Measurements from ENCODE around the gene ZFX. TPM values are rescaled to one million over a fixed set of nuclear protein-coding genes. Genes with fewer than 3 reads are reported as not detected.

Gene ZFX
- 8.7 to 12.4 TPM (median 10.0 TPM) in 5 replicates for total RNA-seq (2022; extraction: Qiagen RNA extraction; ENCODE audit: low read depth)

DNA sequence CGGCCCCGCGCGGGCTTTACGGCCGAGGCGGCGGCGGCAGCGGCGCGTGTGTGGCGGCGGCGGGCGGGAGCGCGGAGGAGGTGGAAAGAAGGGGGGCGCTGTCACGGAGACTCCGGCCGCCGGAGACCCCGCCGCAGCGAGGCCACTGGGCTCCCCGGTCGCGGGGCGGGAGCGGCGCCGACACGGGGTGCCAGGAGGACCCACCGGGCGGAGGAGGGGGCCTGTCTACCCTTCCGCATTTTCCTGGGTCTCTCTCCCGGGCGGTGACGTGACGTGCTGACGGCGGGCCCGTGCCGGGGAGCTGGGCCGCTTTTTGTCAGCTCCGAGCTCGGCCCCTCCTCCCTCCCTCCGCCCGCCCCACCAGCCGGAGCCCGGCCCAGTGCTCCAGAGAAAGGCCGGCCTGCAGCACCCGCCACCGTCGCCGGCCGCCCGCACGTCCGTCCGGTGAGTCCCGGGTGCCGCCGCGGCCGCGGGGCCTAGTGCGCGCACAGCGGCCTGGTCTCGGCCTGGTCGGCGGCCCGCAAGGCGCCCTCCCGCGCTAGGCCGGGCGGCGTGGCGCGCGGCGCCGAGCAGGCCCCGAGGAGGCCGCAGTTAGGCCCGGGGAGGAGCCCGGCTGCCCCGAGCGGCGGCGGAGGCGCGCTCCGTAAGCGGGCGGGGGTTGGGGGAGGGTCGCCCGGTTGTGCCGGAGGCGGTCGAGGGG is at the start of gene ZFX:
Gene ZFX (plus strand): TSS at position 379 of the 700 bp plus-strand sequence. CDS start 23,014 bp downstream, outside the sequence.

Other genes starting within 250 kb of the ZFX start
- 31.9 to 34.4 TPM (median 33.5 TPM) in 5 replicates for gene APOO, start 241.8 kb upstream of the ZFX start, total RNA-seq (2022; extraction: Qiagen RNA extraction; ENCODE audit: low read depth)
- 0.09 to 0.12 TPM in 2 of 5 replicates, not detected in the others for gene CXorf58, start 241.7 kb upstream of the ZFX start, total RNA-seq (2022; extraction: Qiagen RNA extraction; ENCODE audit: low read depth)
- 4.3 to 5.8 TPM (median 5.0 TPM) in 5 replicates for gene KLHL15, start 122.5 kb upstream of the ZFX start, total RNA-seq (2022; extraction: Qiagen RNA extraction; ENCODE audit: low read depth)
- 131 to 231 TPM (median 139 TPM) in 5 replicates for gene EIF2S3, start 94.8 kb upstream of the ZFX start, total RNA-seq (2022; extraction: Qiagen RNA extraction; ENCODE audit: low read depth)
- gene SUPT20HL2, start 164.3 kb downstream of the ZFX start, total RNA-seq (2022; extraction: Qiagen RNA extraction; ENCODE audit: low read depth): not detected in 5 replicates
- not detected in 5 replicates for gene SUPT20HL1, start 210.9 kb downstream of the ZFX start, total RNA-seq (2022; extraction: Qiagen RNA extraction; ENCODE audit: low read depth)